Muscle of leg (tissue), 11 donors: ENCODE results near the gene TP53AIP1. TPM values are rescaled to one million over a fixed set of nuclear protein-coding genes. Genes with fewer than 3 reads are reported as not detected.

Experiments used
- DNase-seq: peaks from one replicate; pipeline ENCODE4 v3.0.0; 2013
- H3K27ac ChIP-seq: one replicate; pipeline ENCODE4 v1.5.1; 2013; ENCODE audit warnings: mild to moderate bottlenecking, low read length, control low read depth
- H3K27me3 ChIP-seq: one replicate; pipeline ENCODE4 v1.6.1; 2013; ENCODE audit warnings: low read length; ENCODE audit not compliant: control insufficient read depth, insufficient read depth
- H3K36me3 ChIP-seq: one replicate; pipeline ENCODE4 v1.6.1; 2013; ENCODE audit warnings: low read length; ENCODE audit not compliant: control insufficient read depth, insufficient read depth
- H3K4me1 ChIP-seq: one replicate; pipeline ENCODE4 v1.6.1; 2013; ENCODE audit warnings: low read length; ENCODE audit not compliant: control insufficient read depth, insufficient read depth
- H3K4me3 ChIP-seq: one replicate; pipeline ENCODE4 v1.5.1; 2013; ENCODE audit warnings: low read length, control low read depth
- H3K9me3 ChIP-seq: replicated peaks from 2 replicates; pipeline ENCODE4 v1.6.1; 2013; ENCODE audit warnings: low read depth, low read length; ENCODE audit not compliant: control insufficient read depth
- WGBS: methylation state at CpG from one replicate; pipeline ENCODE4 v1.1.5; 2013; ENCODE audit warnings: missing lambda C conversion rate; ENCODE audit not compliant: insufficient coverage; 5-methylcytosine and 5-hydroxymethylcytosine counted together
- polyA plus RNA-seq, 8 donors: library from polyadenylated mRNA; unstranded; fragments of 120-200 nt; gene quantifications; one replicate each; pipeline versions ENCODE4 v1.2.1 to v1.2.3, GENCODE V29; 2013; ENCODE audit warnings: inconsistent platforms in 1 of 8, low replicate concordance in 1 of 8; ENCODE audit not compliant: insufficient read length in 8 of 8, insufficient read depth in 1 of 8
- total RNA-seq: library from RNA; stranded (reverse); fragments of 120-200 nt; gene quantifications from one replicate; pipeline ENCODE4 v1.2.4, GENCODE V29; 2013

Gene TP53AIP1
- total and polyA plus RNA-seq, 9 donors = 0.15 to 2.2 (median 0.24) TPM; not detected in 1

- Histone ChIP-seq H3K9me3 (no peaks in the 10 kb centered on the region), H3K4me1 (peaks cover 50% of the 10 kb centered on the region), H3K4me3 (no peak overlapping the region), H3K27me3 (no peaks in the 10 kb centered on the region), H3K36me3 (no peaks in the 10 kb centered on the region), H3K27ac (no peak overlapping the region)
- no peak for DNase-seq
- WGBS = 55% methylated on average over 10 of the region's 16 CpGs
Measured at GRCh38 chr11:128936606-128937251, 5.9 kb downstream of the TP53AIP1 start.

- Histone ChIP-seq H3K27me3 (no peaks in the 10 kb centered on the region), H3K9me3 (no peaks in the 10 kb centered on the region), H3K27ac (no peak overlapping the region), H3K4me1 (peaks cover 55% of the 10 kb centered on the region), H3K36me3 (no peaks in the 10 kb centered on the region), H3K4me3 (no peak overlapping the region)
- no peak for DNase-seq
- WGBS = 88% methylated on average over 7 of the region's 10 CpGs
Measured at GRCh38 chr11:128934926-128935325, 7.7 kb downstream of the TP53AIP1 start.

- 85% methylated on average over 7 of the region's 7 CpGs for WGBS
- Histone ChIP-seq H3K27ac (no peak overlapping the region), H3K4me1 (peaks cover 55% of the 10 kb centered on the region), H3K36me3 (no peaks in the 10 kb centered on the region), H3K9me3 (no peaks in the 10 kb centered on the region), H3K27me3 (no peaks in the 10 kb centered on the region), H3K4me3 (no peak overlapping the region)
- no peak for DNase-seq
Measured at GRCh38 chr11:128934351-128934750, 8.3 kb downstream of the TP53AIP1 start.

- Histone ChIP-seq H3K9me3 (no peaks in the 10 kb centered on the region), H3K4me1 (peaks cover 52% of the 10 kb centered on the region)
- WGBS = 87% methylated on average over 7 of the region's 7 CpGs
Measured at GRCh38 chr11:128933481-128934178, 9.0 kb downstream of the TP53AIP1 start.

GRCh38 chr11:128931668-128932067 is 11.0 kb downstream of the TP53AIP1 start:
- H3K27ac ChIP-seq = peak overlapping the region; percentile 83

More at GRCh38 chr11:128933481-128934178, 9.0 kb downstream of the TP53AIP1 start:
- no peaks in the 10 kb centered on the region for H3K27me3 ChIP-seq
- H3K36me3 ChIP-seq = no peaks in the 10 kb centered on the region
- H3K4me3 ChIP-seq = no peak overlapping the region
- H3K27ac ChIP-seq = no peak overlapping the region
- DNase-seq = no peak

GRCh38 chr11:128931066-128931465 is 11.6 kb downstream of the TP53AIP1 start:
- peaks cover 45% of the 10 kb centered on the region for H3K4me1 ChIP-seq
- H3K27ac ChIP-seq = peak overlapping the region; percentile 81
- H3K27me3 ChIP-seq = peaks cover 4% of the 10 kb centered on the region
- no CpG with 5 or more reads among the region's 3 CpGs for WGBS
- no peak for DNase-seq
- H3K9me3 ChIP-seq = no peaks in the 10 kb centered on the region
- H3K36me3 ChIP-seq = no peaks in the 10 kb centered on the region
- H3K4me3 ChIP-seq = no peak overlapping the region

More at GRCh38 chr11:128931668-128932067, 11.0 kb downstream of the TP53AIP1 start:
- H3K36me3 ChIP-seq = no peaks in the 10 kb centered on the region
- H3K9me3 ChIP-seq = no peaks in the 10 kb centered on the region
- H3K27me3 ChIP-seq = peaks cover 2% of the 10 kb centered on the region
- DNase-seq = peak; percentile 85
- peaks cover 46% of the 10 kb centered on the region for H3K4me1 ChIP-seq
- WGBS = 89% methylated on average over 3 of the region's 6 CpGs
- H3K4me3 ChIP-seq = no peak overlapping the region

- Histone ChIP-seq H3K4me3 (no peak overlapping the region), H3K4me1 (peaks cover 51% of the 10 kb centered on the region), H3K27me3 (peaks cover 4% of the 10 kb centered on the region), H3K9me3 (no peaks in the 10 kb centered on the region), H3K36me3 (no peaks in the 10 kb centered on the region), H3K27ac (peak overlapping the region; percentile 7)
- WGBS = 39% methylated on average over 6 of the region's 12 CpGs
- peak; percentile 45 for DNase-seq
Measured at GRCh38 chr11:128929991-128930390, 12.7 kb downstream of the TP53AIP1 start.

GRCh38 chr11:128929468-128929867 is 13.2 kb downstream of the TP53AIP1 start:
- Histone ChIP-seq H3K9me3 (no peaks in the 10 kb centered on the region), H3K27me3 (peaks cover 4% of the 10 kb centered on the region), H3K27ac (peak overlapping the region; percentile 7), H3K36me3 (no peaks in the 10 kb centered on the region), H3K4me1 (peaks cover 55% of the 10 kb centered on the region), H3K4me3 (no peak overlapping the region)
- DNase-seq = no peak
- WGBS = 73% methylated on average over 5 of the region's 5 CpGs

GRCh38 chr11:128928400-128928799 is 14.3 kb downstream of the TP53AIP1 start:
- Histone ChIP-seq H3K27me3 (peaks cover 4% of the 10 kb centered on the region), H3K27ac (no peak overlapping the region), H3K9me3 (no peaks in the 10 kb centered on the region), H3K4me1 (peaks cover 61% of the 10 kb centered on the region), H3K4me3 (no peak overlapping the region), H3K36me3 (no peaks in the 10 kb centered on the region)
- WGBS = 48% methylated on average over 5 of the region's 5 CpGs
- DNase-seq = no peak

GRCh38 chr11:128927683-128928336 is 14.9 kb downstream of the TP53AIP1 start:
- no peak for DNase-seq
- Histone ChIP-seq H3K4me3 (no peak overlapping the region), H3K4me1 (peaks cover 57% of the 10 kb centered on the region), H3K9me3 (no peaks in the 10 kb centered on the region), H3K36me3 (no peaks in the 10 kb centered on the region), H3K27me3 (peaks cover 4% of the 10 kb centered on the region), H3K27ac (no peak overlapping the region)
- WGBS = 74% methylated on average over 10 of the region's 12 CpGs
